Lung (tissue), 12 donors: Measurements from ENCODE around the gene LDLRAD4. TPM values are rescaled to one million over a fixed set of nuclear protein-coding genes. Genes with fewer than 3 reads are reported as not detected.

Experiments used
- ATAC-seq: fragments of 200-7000 bp; cut with Tn5 transposase; one replicate; pipeline ENCODE4 v1.9.1; 2020; ENCODE audit warnings: moderate number of reproducible peaks; ENCODE audit not compliant: insufficient read depth, low FRiP score
- DNase-seq, 3 donors: peaks; one replicate each; pipeline ENCODE4 v3.0.0-alpha.2; 2013 to 2017
- H3K27ac ChIP-seq, 2 donors: one replicate each; pipeline ENCODE4 v1.5.1; 2013; ENCODE audit warnings: mild to moderate bottlenecking in 2 of 2, moderate library complexity in 2 of 2, control low read depth in 1 of 2, inconsistent platforms in 1 of 2, low read depth in 1 of 2, low read length in 1 of 2
- H3K27me3 ChIP-seq, 3 donors: one replicate each; pipeline ENCODE4 v1.5.1; 2013; ENCODE audit warnings: low read length in 2 of 3; ENCODE audit not compliant: control insufficient read depth in 3 of 3, insufficient read depth in 3 of 3
- H3K36me3 ChIP-seq, 4 donors: one replicate each; pipeline ENCODE4 v1.5.1; 2013; ENCODE audit warnings: low read length in 4 of 4, mild to moderate bottlenecking in 1 of 4, moderate library complexity in 1 of 4; ENCODE audit not compliant: control insufficient read depth in 4 of 4, insufficient read depth in 4 of 4
- H3K4me1 ChIP-seq, 5 donors: one replicate each; pipeline ENCODE4 v1.5.1; 2013; ENCODE audit warnings: low read length in 5 of 5, mild to moderate bottlenecking in 2 of 5, moderate library complexity in 1 of 5; ENCODE audit not compliant: control insufficient read depth in 5 of 5, insufficient read depth in 5 of 5
- H3K4me3 ChIP-seq: one replicate; pipeline ENCODE4 v1.5.1; 2013; ENCODE audit warnings: mild to moderate bottlenecking, control low read depth, moderate library complexity
- H3K9ac ChIP-seq, 2 donors: one replicate each; pipeline ENCODE4 v1.5.1; 2013; ENCODE audit warnings: low read length in 2 of 2, control low read depth in 1 of 2; ENCODE audit not compliant: insufficient read depth in 1 of 2
- H3K9me3 ChIP-seq, 4 donors: one replicate each; pipeline ENCODE4 v1.5.1; 2013; ENCODE audit warnings: low read length in 3 of 4, mild to moderate bottlenecking in 1 of 4, moderate library complexity in 1 of 4; ENCODE audit not compliant: control insufficient read depth in 4 of 4, insufficient read depth in 3 of 4
- WGBS, 2 donors: extraction: QIAGEN DNeasy Blood & Tissue Kit; methylation state at CpG; one replicate each; pipeline ENCODE4 v1.1.7; 2013; 5-methylcytosine and 5-hydroxymethylcytosine counted together
- polyA plus RNA-seq, 2 donors: library from polyadenylated mRNA; stranded (reverse); fragments of 200-250 nt; gene quantifications; one replicate each; pipeline ENCODE4 v1.2.1, GENCODE V29; 2013
- total RNA-seq, 2 donors: library from RNA; depleted of rRNA in 1 of 2; stranded (reverse); fragments of >200 nt in 1 of 2; gene quantifications; one replicate each; pipeline ENCODE4 v1.2.1, GENCODE V29; 2014 to 2021
- TF ChIP-seq, protein P1 (sequence below): IDR thresholded peaks from 2 replicates; pipeline ENCODE4 v1.5.1; 2012; ENCODE audit warnings: mild to moderate bottlenecking; ENCODE audit errors: control extremely low read depth, extremely low read depth
- donor health status: control.
- donor health status: control.
- donor health status: Bipolar disorder and iron deficiency.
- donor health status: healthy.
- donor health status: DM: yes; HTN: yes; CAD: no.

The LDLRAD4 gene
- total and polyA plus RNA-seq, 4 donors: 3.2 to 62.4 (median 19.9) TPM

DNA sequence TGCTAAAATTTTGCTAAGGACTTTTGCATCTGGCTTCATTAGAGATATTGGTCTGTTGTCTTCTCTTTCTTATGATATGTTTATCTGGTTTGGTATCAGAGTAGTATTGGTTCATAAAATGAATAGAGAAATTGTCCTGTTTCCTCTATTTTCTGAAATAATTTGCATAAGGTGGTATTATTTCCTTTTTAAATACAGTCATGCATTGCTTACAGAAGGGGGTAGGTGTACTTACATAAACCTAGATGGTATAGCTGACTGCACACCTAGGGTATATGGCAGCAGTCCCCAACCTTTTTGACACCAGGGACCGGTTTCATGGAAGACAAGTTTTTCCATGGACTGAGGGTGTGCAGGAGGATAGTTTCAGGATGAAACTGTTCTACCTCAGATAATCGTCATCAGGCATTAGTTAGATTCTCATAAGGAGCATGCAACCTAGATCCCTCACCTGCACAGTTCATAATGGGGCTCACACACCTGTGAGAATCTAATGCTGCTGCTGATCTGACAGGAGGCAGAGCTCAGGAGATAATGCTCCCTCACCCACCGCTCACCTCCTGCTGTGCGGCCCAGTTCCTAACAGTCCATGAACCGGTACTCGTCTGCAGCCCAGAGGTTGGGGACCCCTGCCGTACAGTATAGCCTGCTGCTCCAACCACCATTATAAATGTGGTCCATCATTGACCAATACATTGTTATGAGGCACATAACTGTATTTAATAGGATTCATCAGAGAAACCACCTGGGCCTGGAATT lies 318.6 kb downstream of the LDLRAD4 start:
- no peak overlapping the region for H3K4me3 ChIP-seq
- no peak overlapping the region for H3K9ac ChIP-seq
- no peak overlapping the region for H3K27ac ChIP-seq
- peaks cover 0 to 37% (median 3%) of the 10 kb centered on the region in 5 donors for H3K4me1 ChIP-seq
- 81 to 90% methylated on average over 7 of the region's 7 CpGs for WGBS, 2 donors
- TF ChIP-seq, protein P1, sequence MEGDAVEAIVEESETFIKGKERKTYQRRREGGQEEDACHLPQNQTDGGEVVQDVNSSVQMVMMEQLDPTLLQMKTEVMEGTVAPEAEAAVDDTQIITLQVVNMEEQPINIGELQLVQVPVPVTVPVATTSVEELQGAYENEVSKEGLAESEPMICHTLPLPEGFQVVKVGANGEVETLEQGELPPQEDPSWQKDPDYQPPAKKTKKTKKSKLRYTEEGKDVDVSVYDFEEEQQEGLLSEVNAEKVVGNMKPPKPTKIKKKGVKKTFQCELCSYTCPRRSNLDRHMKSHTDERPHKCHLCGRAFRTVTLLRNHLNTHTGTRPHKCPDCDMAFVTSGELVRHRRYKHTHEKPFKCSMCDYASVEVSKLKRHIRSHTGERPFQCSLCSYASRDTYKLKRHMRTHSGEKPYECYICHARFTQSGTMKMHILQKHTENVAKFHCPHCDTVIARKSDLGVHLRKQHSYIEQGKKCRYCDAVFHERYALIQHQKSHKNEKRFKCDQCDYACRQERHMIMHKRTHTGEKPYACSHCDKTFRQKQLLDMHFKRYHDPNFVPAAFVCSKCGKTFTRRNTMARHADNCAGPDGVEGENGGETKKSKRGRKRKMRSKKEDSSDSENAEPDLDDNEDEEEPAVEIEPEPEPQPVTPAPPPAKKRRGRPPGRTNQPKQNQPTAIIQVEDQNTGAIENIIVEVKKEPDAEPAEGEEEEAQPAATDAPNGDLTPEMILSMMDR: no peak
- ATAC-seq: no peak
- H3K27me3 ChIP-seq: no peaks in the 10 kb centered on the region
- H3K36me3 ChIP-seq: no peaks in the 10 kb centered on the region
- no peak for DNase-seq
- H3K9me3 ChIP-seq: no peaks in the 10 kb centered on the region

- ATAC-seq (no peak), DNase-seq (no peak)
- Histone ChIP-seq H3K36me3 (no peaks in the 10 kb centered on the region), H3K9me3 (no peaks in the 10 kb centered on the region), H3K4me3 (no peak overlapping the region), H3K27ac (no peak overlapping the region), H3K9ac (no peak overlapping the region), H3K27me3 (no peaks in the 10 kb centered on the region), H3K4me1 (peaks cover 0 to 40% (median 3%) of the 10 kb centered on the region in 5 donors)
- WGBS, 2 donors: 89 to 98% methylated on average over 2 of the region's 2 CpGs
- TF ChIP-seq, protein P1: no peak
Measured at GRCh38 chr18:13538630-13539029, 320.1 kb downstream of the LDLRAD4 start.

DNA sequence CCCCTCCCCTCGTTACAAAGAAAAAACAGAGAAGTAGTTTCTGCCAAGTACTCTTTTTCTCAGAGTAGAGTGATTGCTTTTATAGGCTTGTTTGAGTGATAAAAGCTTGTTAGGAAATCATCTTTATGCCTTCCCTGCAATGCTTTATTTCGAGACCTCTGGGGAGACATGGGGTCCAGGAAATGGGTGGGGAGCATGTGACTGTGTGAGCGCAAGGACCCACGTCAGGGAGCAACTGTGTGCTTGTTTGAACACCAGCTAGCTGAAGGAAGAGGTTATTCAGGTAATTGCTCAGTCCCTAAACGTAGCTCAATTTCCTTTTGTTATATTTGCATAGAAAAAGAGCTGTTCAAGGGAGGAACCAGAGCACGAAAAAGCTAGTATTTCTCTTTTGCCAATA lies 320.5 kb downstream of the LDLRAD4 start:
- TF ChIP-seq, protein P1: no peak
- Histone ChIP-seq H3K9ac (no peak overlapping the region), H3K36me3 (no peaks in the 10 kb centered on the region), H3K4me3 (no peak overlapping the region), H3K4me1 (peaks cover 0 to 40% (median 3%) of the 10 kb centered on the region in 5 donors), H3K27me3 (no peaks in the 10 kb centered on the region), H3K27ac (no peak overlapping the region), H3K9me3 (no peaks in the 10 kb centered on the region)
- no peak for DNase-seq
- 19 to 45% methylated on average over 6 of the region's 6 CpGs for WGBS, 2 donors
- no peak for ATAC-seq
